ENCODE data around the gene ZNF91.
"Not testable (repeated sequence)": the region's sequence is repeated elsewhere in the genome, so short reads cannot be mapped to it uniquely, and the experiment has no call there.

ZNF91 gene

DNA sequence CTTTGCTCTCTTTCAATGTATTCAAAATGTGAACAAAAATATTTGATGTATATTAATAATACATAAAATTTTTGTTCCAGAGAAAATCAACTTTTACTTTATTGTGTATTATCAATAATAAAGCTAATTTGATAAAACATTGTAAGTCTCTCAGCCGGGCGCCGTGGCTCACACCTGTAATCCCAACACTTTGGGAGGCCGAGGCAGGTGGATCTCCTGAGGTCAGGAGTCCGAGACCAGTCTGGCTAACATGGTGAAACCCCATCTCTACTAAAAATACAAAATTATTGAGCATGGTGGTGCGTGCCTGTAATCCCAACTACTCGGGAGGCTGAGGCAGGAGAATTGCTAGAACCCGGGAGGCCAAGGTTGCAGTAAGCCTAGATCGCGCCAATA is 449 bp upstream of the ZNF91 start:
- not testable (repeated sequence) for DNase-seq (ENCODE audit: low read depth)

DNA sequence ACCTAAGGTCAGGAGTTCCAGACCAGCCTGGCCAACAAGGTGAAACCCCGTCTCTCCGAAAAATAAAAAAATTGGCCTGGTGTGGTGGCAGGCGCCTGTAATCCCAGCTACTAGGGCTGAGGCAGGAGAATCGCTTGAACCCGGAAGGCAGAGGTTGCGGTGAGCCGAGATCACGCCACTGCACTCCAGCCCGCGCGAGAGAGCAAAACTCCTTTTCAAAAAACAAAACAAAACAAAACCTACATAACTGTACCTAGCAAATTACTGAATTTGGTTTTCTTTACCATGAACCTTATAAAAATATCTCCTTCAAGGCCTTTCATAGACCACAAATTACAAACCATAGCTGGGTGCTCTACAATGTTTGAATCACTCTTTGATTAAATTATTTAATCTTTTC is 760 bp downstream of the ZNF91 start:
- no peak for DNase-seq (ENCODE audit: low read depth)

DNA sequence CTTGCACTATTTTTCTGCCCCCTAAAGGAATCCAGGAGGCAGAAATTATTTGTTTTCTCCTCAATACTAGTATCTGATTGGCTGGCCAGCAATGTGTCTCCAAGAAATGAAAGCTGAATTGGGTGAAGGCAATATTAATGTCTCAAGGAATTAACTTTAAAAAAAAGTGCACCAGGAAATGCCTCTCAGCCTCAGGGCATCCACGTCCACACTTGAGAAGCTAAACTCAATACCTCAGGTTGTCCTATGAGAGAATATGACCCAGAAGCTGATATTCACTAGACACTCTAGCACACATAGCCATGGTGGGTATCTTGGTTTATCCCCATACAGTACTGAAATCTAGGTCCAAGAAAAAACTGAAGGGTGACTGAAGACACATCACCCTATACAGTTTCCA is 2.1 kb downstream of the ZNF91 start:
- DNase-seq (ENCODE audit: low read depth): no peak

DNA sequence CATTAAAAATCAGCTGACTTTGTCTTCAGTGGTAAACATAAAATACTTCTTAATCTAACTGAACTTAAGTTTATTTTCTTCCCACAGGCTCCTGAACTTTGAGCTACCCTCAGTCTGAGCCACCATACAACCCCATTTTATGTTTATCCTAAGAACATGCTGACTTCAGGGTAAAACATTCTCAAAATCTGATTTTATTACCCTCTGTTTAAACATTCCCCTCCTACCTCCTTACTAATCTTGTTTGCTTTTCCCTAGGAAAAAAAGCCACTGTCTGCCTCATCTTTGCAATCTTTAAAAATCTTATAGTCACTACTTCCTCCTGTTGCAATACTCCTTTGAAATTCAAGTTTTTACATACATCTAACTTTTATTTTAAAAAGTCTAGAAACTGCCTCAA is 4.0 kb downstream of the ZNF91 start:
- DNase-seq (ENCODE audit: low read depth): no peak

DNA sequence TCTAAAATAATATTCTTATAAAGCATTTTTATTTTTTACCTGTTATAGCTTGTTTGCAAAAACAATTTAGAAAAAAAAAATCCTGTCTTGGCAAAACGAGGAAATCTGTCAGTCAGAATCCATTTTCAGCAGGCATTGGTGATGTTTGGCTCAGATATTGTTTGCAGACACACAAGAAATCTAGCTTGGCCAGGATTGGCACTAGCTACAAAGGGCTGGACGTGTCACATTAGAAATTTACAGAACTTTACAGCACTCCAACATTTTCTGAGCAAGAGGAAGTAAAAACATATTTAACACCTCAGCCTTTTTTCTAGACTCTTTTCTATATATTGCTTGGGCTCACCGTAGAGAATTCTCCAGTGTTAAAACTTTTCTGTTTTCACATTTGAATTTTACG is 9.9 kb downstream of the ZNF91 start:
- no peak for DNase-seq (ENCODE audit: low read depth)

DNA sequence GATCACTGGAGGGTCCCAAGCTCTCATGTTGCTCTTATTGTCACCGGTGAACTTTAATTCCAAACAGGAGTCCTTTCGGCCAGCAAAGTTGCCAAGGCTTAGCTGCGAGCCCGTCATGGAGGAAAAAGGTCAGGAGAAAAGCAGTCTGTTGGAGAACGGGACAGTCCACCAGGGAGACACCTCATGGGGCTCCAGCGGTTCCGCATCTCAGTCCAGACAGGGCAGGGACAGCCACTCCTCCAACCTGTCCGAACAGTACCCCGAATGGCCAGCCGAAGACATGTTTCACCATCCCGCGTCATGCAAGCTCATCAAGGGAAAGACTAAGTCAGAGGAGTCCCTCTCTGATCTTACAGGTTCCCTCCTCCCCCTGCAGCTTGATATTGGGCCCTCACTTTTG is 10.4 kb downstream of the ZNF91 start:
- no peak for DNase-seq (ENCODE audit: low read depth)

DNA sequence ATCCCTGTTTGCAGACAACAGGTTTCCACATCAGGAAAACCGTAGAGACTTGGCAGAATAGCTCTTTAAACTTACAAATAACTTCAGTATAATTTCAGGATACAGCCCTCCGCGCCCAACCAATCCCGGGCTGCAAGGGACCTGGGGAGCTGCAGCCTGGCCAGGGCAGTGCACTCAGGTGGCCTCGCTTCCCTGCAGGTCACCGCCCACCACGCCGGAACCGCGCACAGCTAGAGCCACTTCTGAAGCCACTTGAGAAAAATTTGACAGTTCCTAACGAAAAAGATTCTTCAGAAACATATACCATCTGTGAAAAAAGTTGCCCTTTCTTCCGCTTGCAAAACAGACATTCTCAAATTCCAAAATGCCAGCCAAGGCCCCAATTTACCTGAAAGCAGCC is 11.1 kb downstream of the ZNF91 start:
- no peak for DNase-seq (ENCODE audit: low read depth)

DNA sequence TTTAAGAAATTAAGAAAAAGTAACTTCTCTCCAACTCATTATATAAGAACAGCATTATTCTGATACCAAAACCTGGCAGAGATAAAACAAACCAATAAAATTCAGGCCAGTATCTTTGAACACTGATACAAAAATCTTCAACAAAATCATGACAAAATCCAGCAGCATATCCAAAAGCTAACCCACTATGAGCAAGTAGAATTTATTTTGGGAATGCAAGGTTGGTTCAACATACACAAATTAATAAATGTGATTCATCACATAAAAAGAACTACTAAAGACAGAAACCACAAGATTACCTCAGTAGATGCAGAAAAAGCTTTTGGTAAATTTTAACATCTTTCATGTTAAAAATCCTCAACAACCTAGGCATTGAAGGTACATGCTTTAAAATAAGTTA is 12.3 kb downstream of the ZNF91 start:
- DNase-seq (ENCODE audit: low read depth): no peak

DNA sequence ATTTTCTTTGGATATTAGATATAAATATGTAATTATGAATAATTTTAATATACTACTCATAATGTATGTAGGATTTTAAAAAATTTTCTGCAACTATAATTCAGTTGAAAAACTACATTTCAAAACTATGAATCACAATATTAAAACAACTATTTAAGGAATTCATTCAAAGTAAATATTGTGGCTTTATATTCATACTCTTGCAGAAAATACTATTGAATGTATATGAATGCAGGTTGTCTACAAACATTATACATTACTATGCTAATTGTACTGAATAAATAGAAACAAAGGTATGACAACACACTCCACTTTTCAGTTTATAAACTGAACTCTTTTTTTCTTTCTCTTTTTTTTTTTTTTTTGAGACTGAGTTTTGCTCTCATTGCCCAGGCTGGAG is 14.2 kb downstream of the ZNF91 start:
- DNase-seq (ENCODE audit: low read depth): no peak

DNA sequence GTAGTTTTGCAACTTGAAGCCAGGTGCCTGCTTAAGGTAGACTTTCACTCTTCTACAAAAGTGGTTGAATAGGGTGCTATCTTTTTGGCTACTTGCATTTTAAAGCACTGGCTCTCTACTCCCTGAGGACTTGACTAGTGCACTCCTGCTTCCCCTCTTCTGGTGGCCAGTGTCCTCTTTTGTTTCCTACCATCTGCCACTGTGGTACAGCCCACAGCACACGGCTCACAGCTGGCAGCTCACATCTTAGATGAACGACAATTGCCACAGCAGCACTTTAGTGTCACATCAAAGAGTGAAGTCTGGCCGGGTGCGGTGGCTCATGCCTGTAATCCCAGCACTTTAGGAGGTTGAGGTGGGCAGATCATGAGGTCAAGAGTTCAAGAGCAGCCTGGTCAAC is 15.6 kb downstream of the ZNF91 start:
- not testable (repeated sequence) for DNase-seq (ENCODE audit: low read depth)

DNA sequence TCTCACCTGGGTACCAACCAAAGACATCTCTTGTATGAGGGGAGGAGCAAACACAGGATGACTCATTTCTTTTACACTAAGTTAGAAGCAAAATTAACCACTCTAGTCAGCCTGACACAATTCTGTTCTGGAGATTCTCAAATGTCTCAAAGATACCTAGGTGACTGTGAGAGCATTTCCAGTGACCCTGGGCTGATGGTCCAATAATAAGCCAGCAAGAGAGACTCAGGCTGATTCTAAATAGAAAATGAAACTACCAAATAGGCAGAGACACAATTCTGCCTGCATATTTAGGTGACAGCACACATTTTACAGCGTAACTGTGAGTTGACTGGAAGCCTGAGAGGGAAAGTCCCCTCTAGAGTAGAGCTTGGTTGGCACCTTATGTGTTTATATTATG is 16.3 kb downstream of the ZNF91 start:
- no peak for DNase-seq (ENCODE audit: low read depth)

DNA sequence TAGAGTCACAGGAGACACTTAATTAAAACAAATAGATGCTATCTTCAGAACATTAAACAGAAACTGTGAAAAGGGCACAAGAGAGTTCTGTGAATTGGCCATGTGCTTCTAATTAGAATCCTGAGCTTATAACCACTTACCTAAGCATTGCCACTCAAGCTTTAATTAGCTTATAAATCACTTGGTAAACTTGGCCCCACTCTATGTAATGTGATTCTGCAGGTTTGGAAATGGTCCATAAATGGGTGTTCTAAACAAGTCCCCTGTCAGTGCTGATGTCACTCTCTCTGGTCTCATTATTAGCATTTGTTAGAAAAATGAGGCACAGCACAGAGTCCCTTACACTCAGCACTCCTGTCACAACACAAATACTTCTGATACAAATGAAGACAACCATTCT is 18.0 kb downstream of the ZNF91 start:
- no peak for DNase-seq (ENCODE audit: low read depth)

DNA sequence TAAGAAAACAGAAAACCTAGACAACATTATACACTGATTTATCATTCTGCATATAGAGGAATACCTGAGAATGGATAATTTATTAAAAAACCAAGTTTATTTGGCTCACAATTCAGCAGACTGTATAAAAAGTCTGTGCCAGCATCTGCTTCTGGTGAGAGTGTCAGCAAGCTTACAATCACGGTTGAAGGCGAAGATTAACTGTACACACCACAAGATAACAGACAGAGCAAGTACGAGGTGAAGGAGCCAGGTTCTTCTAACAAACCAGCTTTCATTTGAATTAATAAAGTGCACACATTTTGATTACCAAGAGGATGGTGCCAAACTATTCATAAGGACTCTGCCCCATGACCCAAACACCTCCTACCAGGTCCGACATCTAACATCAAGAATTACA is 28.8 kb downstream of the ZNF91 start:
- no peak for DNase-seq (ENCODE audit: low read depth)

DNA sequence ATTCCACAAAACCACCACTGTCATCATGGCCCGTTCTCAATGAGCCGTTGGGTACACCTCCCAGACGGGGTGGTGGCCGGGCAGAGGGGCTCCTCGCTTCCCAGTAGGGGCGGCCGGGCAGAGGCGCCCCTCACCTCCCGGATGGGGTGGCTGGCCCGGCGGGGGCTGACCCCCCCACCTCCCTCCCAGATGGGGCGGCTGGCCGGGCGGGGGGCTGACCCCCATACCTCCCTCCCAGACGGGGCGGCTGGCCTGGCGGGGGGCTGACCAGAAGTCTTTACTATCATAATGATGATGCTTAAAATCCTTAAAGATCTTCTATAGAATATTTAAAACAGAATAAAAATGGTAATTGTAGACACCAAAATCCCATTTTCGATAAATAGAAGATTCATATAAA is 29.2 kb downstream of the ZNF91 start:
- not testable (repeated sequence) for DNase-seq (ENCODE audit: low read depth)

DNA sequence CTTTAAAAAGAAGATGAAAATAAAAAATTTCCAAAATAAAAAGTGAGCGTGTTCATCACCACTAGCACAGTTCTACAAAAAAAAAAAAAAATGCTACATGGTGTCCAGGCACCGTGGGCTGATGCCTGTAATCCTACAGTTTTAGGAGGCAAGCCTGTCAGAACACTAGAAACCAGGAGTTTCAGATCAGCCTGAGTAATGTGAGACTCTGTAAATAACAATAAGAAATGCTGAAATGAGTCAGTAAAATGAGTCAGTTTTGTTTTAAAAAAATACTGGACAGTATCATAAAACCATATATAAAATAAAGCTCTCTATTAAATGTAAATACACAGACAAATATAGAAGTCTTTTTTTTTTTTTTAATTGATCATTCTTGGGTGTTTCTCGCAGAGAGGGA is 30.0 kb downstream of the ZNF91 start:
- DNase-seq (ENCODE audit: low read depth): no peak

DNA sequence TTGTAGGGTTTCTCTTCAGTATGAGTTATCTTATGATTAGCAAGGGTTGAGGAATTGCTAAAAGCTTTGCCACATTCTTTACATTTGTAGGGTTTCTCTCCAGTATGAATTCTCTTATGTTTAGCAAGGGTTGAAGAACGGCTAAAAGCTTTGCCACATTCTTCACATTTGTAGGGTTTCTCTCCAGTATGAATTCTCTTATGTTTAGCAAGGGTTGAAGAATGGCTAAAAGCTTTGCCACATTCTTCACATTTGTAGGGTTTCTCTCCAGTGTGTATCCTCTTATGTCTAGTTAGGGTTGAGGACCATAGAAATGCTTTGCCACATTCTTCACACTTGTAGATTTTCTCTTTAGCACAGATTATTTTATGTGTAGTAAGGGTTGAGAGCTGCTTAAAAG is 33.4 kb downstream of the ZNF91 start:
- not testable (repeated sequence) for DNase-seq (ENCODE audit: low read depth)

DNA sequence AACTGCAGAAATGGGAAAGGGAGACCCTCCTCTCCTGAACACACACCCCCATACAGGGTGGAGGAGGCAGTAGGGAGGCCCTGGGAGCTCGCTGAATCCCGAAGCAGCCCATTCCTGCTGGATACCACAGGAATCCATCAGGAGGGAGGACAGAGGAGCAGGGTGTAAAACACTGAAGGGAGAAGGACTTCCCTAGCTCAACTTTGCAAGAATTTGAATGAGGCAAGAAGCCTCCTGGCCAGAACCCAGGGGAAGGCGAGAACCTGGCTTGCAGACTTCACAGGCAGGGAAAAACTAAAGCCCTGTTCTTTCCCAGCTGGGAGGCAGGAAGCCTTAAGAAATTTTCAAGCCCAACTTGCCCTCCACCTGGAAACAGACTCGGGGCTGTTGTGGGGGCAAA is 43.5 kb downstream of the ZNF91 start:
- no peak for DNase-seq (ENCODE audit: low read depth)

DNA sequence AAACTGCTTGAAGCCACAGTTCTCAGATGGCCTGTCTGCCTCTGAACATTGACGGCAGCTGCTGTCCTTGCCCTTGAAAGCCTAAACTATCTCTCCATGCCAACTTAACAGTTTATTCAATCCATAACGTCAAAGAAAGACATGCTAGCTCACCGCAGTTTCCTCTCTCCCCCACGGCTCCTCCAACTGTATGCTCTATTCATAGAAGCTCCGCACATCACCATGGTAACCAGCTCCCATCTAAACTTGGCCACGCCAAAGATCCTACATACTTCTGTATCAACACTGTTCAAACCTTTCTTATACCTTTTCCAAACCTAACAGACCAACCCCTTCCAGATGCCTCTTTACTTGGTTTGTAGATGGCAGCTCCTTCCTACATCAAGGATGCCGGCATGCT is 48.6 kb downstream of the ZNF91 start:
- no peak for DNase-seq (ENCODE audit: low read depth)

DNA sequence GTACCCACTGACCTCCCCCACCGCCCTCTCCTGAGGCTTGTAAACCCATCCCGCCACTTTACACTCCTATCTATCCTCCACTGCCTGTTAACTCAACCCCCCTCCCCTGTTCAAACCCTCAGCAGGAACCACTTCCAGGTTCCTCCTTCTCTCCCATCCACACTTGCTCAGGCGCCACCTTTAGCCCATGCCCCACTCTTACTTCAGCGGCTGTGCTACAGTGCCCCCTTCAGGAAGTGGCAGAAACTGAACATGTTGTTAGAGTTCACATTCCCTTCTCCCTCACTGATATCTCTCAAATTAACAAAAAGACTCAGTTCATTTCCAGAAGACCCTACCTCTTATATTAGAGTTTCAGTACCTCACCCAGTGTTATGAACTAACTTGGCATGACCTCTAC is 49.4 kb downstream of the ZNF91 start:
- DNase-seq (ENCODE audit: low read depth): no peak

DNA sequence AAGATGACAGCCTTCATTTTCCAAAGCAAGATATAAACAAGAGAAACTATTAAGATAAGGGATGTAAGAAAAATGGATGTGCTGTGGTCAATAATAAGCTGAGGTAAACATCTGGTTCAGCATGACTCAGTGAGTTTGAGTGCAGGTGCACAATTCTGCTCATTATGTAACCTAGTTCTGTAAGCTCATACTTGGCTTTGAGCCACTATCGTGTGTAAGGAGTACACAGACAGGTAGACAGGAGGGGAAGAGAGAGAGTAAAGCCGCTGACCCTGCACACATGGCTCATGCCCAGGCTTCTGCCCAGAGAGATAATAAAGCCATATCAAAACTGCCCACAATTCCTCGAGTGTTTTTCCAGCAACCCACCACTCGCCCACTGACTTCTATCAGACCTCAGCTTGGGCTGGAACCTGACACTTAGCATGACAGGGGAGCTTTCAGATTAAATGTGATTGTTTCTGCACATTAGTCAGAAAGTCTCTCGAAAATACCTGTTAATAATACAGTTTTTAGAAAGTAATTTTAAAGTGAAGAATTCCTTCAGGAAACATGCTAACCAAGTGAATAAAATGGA is 51.7 kb downstream of the ZNF91 start:
- no peak for DNase-seq (ENCODE audit: low read depth)

DNA sequence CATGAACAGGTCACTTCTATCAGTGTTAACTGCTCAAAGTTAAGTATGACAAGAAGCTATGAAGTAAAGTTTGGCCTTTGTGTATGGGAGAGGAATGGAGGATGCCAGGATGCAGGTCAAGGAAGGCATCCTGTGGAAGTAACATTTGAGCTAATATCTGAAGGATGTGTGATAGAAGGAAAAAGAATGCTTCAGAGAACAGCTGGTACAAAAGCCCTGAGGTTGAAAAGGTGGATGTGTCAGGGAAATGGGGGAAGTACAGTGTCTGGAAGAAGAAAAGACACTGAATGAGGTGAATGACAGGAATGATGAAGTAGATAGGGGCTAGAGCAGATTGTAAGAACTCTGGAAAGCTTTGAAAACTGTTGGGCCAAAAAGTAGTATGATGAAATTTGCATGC is 67.1 kb downstream of the ZNF91 start:
- DNase-seq (ENCODE audit: low read depth): no peak

DNA sequence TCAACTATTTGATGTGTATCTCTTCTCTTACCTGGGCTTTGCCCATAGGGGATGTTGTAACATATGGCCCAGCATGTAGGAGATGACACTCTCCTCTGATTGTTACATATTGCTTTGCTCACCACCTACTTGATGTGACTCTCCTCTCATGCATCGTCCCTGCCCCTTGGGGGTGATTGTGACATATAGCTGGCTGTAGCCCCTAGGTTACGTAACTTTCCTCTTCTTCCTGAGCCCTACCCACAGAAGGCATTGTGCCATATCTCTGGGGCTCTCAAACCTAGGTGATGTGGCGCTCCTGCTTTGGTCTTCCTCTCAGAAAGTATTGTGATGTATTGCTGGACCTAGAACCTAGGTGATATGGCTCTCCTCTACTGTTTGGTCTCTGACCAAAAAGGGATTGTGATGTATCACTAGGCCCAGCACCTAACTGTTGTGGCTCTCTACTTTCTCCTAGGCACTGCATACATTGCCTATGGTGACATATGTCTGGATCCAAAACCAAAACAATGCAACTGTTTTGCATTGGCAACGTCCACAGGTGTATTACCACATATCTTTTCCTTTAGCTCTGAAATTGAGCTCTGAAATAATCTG is 73.2 kb downstream of the ZNF91 start:
- no peak for DNase-seq (ENCODE audit: low read depth)

DNA sequence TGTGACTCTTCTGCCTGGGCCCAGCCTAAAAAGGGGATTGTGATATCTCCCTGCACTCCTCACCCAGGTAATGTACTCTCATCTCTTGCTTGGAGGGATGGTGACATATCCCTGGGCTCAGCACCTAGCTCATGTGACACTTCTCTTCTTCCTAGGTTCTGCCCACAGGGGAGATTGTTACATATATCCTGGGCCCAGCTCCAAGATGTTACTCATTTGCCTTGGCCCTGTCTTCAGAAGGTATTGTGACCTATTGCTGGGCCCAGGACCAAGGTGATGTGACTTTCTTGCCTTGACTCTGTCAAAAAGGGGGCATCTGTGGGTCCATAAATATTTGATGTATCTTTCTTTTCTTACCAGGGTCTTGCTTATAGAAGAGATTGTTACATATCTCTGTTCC is 73.9 kb downstream of the ZNF91 start:
- DNase-seq (ENCODE audit: low read depth): not testable (repeated sequence)

DNA sequence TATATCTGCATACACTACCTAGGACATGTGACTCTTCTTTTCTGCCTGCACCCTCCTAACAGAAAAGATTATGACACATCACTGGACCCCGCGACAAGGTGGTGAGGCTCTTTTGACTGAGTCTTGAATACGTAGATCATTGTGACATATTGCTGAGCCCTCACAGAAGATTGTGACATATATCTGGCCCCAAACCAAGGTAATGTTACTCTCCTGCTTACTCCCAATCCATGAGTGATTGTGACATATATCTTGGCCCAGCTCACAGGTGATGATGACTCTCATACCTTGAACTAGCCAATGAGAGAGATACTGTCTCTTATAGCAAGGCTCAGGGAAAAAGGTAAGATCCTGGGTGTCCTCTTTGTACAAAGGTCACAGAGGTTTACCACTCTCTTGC is 75.7 kb downstream of the ZNF91 start:
- DNase-seq (ENCODE audit: low read depth): not testable (repeated sequence)

DNA sequence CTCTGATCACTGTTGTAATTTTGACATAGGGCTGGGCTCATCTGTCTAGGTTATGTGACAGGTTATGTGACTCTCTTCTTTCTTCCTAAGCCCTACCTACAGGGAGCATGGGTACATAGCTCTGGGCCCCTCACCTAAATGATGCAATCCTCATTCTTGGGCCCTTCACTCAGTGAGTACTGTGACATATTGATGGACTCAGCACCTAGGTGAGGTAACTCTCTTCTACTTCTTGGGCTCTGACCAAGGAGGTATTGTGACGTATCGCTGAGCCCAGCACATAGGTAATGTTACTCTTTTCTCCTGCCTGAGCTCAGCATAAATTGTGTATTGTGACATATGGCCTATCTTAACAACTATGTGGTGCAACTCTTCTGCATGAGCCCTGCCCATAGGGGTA is 76.3 kb downstream of the ZNF91 start:
- DNase-seq (ENCODE audit: low read depth): not testable (repeated sequence)
